Right ventricle myocardium superior (tissue), 1 donor: ENCODE measurements around the gene CASP8AP2. TPM values are rescaled to one million over a fixed set of nuclear protein-coding genes. Genes with fewer than 3 reads are reported as not detected.
"Not testable (repeated sequence)": the region's sequence is repeated elsewhere in the genome, so short reads cannot be mapped to it uniquely, and the experiment has no call there.

ENCODE experiments used
- ATAC-seq: fragments of 200-7000 bp; cut with Tn5 transposase; one replicate; pipeline ENCODE4 v1.9.1; 2020; ENCODE audit warnings: mild to moderate bottlenecking; ENCODE audit not compliant: poor library complexity
- DNase-seq: peaks from one replicate; pipeline ENCODE4 v3.0.0-alpha.2; 2020
- intact Hi-C: fragments of 100-400 bp; cut with DNase I; formaldehyde crosslinking; loops from one replicate; pipeline ENCODE4 v1.11.2; 2022
- total RNA-seq: library from RNA; stranded (reverse); fragmentation: NEBNext Ultra II Directional; extraction: Animal tissue kit (Norgen Biotek cat#: 25700); gene quantifications from one replicate; pipeline ENCODE4 v1.2.1, GENCODE V29; 2021
- donor health status: DM: no; HTN: yes; CAD: no; lungs with severe emphysema.

CASP8AP2 gene
- total RNA-seq, 1 donor from 2014 or later = 13.8 TPM

DNA sequence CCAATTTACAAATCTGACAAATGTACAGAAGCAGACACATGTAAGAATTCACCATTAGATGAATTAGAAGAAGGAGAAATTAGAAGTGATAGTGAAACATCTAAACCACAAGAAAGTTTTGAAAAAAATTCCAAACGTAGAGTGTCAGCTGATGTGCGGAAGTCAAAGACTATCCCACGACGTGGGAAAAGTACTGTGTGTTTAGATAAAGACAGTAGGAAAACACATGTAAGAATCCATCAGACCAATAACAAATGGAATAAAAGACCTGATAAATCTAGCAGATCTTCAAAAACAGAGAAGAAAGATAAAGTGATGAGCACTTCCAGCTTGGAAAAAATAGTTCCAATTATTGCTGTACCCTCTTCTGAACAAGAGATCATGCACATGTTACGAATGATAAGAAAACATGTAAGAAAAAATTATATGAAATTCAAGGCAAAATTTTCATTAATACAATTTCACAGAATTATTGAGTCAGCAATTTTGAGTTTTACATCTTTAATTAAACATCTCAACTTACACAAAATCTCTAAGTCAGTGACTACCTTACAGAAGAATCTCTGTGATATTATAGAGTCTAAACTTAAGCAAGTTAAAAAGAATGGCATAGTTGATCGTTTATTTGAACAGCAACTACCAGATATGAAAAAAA is 36.5 kb downstream of the CASP8AP2 start:
- intact Hi-C loops = no loop called here
- ATAC-seq = no peak
- no peak for DNase-seq

DNA sequence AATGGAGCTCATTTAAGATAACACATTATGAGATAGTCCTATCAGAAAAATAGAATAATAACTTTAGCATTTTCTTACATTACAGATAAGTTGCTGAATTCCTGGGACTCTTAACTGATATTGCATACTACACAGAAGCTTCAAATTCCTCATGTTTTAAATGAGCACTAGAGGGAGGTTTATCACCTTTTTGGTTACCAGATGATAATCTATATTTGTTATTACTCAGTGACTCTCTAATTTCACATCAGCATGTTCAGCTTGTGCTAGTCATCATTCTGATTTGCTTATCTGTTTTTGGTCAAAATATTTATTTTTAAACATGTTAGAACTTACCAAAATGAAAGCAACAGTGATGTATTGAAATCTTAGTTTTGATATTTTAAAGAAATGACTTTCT is 44.0 kb downstream of the CASP8AP2 start:
- intact Hi-C loops = no loop called here
- DNase-seq (no peak), ATAC-seq (no peak)

DNA sequence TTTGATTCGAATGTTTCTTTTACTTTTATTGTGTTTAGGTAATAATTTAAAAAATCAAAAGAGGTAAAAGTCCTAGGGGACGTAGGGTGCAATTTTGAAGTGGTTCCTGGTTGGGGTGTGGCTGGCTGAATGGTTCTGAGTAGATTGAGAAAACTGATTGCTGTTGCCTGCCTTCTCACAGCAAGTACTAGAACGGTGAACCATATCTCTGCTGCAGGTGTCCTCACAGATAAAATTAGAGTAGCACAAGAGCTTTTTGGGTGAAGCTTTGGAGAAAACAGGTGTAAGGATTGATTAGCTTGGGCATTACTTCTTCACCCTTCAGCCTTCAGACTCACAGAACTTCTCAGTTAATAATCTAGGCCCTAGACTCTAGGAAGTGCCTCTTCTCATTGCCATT is 44.8 kb downstream of the CASP8AP2 start:
- intact Hi-C loops = no loop called here
- no peak for ATAC-seq
- DNase-seq = no peak

DNA sequence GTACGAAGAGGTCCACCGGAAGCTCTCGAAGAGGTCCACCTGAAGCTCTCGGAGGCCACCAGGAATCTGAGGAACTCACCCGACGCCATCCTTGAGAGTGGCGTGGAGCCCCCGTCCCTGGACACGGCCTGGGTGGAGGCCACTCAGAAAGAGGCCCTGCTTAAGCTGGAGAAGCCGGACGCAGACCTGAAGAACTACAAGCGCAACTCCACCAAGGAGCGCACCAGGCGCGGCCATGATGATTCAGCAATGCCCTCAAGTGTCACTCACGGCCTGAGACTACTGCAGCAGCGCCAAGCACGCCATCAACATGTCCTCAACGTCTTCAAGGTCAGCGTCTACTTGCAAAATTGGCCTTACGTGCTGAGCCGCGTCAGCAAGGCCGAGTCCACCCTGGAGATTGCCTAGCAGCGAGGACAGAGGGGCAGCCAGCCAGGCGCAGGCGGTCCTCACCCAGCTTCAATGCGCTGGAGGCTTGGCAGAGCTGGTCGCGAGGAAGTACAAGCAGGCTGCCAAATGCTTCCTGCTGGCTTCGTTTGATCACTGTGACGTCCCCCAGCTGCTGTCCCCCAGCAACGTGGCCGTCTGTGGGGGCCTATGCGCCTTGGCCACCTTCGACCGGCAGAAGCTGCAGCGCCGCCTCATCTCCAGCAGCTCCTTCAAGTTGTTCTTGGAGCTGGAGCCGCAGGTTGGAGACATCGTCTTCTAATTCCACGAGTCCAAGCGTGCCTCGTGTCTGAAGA is 56.9 kb downstream of the CASP8AP2 start:
- DNase-seq = no peak
- no peak for ATAC-seq
- intact Hi-C loops = no loop called here

DNA sequence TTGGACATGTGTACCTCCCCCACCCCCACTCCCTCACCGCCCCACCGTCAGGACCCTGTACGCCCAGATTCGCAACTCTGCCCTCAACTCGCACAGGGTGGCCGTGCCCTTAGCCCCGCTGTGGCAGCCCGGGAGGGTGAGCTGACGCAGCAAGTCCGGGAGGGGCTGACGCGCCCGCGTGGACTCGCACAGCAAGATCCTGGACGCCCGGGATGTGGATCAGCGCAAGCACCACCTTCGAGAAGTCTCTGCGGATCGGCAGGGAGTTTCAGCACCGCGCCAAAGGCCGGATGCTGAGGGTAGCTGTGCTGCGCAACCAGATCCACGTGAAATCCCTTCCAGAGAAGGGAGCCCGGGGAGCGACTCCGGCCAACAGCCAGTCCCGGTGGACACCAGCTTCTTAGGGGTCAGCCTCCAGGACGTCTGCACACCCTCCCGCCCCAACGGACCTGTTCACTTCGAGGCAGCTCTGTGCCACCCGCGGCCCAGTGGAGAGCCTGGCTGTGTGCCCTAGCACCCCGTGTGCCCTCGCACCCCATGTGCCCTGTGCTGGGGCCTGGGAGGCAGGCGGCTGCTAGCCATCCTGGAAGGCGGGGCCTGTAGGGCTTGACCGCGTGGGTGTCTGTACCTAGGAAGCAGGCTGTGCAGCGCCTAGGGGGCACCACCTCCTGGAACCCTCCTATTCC is 57.9 kb downstream of the CASP8AP2 start:
- intact Hi-C loops = no loop called here
- DNase-seq (no peak), ATAC-seq (no peak)

DNA sequence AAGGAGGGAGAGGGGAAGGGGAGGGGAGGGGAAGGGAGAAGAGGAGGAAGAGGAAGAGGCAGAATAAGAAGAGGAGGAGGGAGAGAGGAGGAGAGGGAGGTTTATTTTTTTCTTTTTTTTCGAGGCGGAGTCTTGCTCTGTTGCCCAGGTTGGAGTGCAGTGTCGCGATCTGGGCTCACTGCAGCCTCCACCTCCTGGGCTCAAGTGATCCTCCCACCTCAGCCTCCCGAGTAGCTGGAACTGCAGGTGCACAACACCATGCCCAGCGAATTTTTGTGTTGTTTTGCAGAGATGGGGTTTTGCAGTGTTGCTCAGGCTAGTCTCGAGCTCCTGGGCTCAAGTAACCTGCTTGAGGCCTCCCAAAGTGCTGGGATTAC is 58.4 kb downstream of the CASP8AP2 start:
- DNase-seq (no peak), ATAC-seq (no peak)
- intact Hi-C loops = no loop called here

DNA sequence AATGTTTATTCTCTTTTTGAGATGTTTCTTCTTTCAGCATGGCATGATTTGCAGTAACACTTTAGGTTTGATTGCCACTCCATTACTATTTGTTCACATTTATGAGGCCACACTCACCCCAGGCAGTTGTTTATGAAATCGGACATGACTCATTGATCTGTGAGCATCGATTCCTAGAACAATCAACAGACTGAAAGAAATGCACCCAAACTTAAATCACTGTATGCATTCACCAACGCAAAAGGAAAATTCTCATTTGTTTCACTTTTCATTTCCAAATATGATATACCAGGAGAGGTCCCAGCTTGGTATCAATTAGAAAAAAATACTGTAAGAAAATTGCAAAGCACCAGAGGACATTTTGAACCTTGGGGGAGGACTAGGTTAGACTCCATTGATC is 59.2 kb downstream of the CASP8AP2 start:
- ATAC-seq (no peak), DNase-seq (no peak)
- intact Hi-C loops = no loop called here

DNA sequence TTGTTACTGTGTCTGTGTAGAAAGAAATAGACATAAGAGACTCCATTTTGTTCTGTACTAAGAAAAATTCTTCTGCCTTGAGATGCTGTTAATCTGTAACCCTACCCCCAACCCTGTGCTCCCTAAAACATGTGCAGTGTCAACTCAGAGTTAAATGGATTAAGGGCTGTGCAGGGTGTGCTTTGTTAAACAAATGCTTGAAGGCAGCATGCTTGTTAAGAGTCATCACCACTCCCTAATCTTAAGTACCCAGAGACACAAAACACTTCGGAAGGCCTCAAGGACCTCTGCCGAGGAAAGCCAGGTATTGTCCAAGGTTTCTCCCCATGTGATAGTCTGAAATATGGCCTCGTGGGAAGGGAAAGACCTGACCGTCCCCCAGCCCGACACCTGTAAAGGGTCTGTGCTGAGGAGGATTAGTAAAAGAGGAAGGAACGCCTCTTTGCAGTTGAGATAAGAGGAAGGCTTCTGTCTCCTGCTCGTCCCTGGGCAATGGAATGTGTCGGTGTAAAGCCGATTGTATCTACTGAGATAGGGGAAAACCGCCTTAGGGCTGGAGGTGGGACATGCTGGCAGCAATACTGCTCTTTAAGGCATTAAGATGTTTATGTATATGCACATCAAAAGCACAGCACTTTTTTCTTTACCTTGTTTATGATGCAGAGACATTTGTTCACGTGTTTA is 61.3 kb downstream of the CASP8AP2 start:
- DNase-seq, ATAC-seq, intact Hi-C loops: not testable (repeated sequence)

DNA sequence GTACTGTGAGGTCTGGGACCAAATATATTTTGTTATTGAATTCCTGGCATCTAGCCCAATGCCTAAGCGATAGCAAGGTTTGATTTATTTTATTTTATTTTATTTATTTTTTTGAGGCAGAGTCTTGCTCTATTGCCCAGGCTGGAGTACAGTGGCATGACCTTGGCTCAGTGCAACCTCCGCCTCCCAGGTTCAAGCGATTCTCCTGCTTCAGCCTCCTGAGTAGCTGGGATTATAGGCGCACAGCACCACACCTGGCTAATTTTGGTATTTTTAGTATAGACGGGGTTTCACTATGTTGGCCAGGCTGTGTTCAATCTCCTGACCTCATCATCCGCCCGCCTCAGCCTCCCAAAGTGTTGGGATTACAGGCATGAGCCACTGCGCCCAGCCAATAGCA is 62.9 kb downstream of the CASP8AP2 start:
- intact Hi-C loops, DNase-seq, ATAC-seq: not testable (repeated sequence)

DNA sequence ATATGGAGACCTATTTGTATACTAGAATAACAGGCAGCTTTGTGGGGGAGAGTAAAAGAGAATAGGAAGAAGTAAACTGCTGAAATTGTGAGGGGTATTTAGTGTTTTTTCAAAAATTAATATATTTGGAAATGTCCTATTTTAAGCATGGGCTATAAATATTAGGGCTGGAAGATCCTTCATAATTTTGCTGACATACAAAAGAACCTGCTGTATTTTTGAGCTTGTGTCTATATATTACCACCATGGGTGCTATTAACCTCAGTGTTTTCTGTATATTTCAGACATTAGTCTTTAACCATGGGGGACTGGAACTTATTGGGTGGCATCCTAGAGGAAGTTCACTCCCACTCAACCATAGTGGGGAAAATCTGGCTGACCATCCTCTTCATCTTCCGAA is 64.5 kb downstream of the CASP8AP2 start, which contains the start of gene GJA10:
Gene GJA10, plus strand, starts transcription at position 301 of the 400 bp plus-strand sequence. Its CDS starts 0 bp downstream, at position 301.
- ATAC-seq (no peak), DNase-seq (no peak)
- intact Hi-C loops = no loop called here

DNA sequence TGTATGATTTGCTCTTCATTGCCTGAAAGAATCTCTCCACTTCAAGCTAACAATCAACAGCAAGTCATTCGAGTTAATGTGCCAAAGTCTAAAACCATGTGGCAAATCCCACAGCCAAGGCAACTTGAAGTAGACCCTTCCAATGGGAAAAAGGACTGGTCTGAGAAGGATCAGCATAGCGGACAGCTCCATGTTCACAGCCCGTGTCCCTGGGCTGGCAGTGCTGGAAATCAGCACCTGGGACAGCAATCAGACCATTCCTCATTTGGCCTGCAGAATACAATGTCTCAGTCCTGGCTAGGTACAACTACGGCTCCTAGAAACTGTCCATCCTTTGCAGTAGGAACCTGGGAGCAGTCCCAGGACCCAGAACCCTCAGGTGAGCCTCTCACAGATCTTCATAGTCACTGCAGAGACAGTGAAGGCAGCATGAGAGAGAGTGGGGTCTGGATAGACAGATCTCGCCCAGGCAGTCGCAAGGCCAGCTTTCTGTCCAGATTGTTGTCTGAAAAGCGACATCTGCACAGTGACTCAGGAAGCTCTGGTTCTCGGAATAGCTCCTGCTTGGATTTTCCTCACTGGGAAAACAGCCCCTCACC is 65.7 kb downstream of the CASP8AP2 start:
- intact Hi-C loops = no loop called here
- DNase-seq = no peak
- peak; percentile 64 for ATAC-seq

DNA sequence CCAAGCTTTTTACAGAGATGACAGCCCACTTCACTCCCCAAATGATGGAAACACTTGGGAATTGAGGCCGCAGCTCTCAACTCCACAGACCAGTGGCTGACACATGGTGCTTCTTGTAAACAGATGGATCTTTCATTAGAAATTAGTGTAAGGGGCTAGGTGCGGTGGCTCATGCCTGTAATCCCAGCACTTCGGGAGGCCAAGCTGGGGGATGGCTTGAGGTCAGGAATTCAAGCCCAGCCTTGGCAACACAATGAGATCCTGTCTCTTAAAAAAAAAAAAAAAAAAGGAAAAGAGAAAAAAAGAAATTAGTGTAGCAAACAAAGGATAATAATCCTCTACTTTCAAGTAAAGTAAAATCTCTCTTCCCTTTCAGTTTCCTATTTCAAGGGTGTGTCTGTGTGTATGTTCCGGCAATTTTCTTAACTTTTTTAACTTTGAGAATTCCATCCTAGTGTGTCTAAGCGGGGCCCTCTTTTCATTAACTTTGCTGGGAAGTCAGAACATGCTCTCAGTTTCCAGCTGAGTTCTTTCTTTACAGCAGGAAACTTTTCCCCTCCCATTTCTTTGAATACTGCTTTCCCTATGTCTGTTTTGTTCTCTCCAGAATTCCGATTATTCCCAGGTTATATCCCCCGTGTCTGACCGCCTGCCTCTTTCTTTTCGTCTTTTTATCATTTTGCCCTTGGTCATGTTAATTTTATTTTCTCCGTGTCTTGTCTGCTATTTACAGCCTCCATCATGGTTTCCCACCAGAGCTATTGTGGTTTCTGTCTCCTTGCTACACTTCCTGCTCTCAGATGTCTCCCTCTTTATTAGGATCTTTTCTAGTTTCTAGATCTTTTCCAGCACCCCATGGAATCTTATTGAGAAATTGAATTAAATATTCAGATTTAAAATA is 80.6 kb downstream of the CASP8AP2 start:
- ATAC-seq, intact Hi-C loops, DNase-seq: not testable (repeated sequence)

DNA sequence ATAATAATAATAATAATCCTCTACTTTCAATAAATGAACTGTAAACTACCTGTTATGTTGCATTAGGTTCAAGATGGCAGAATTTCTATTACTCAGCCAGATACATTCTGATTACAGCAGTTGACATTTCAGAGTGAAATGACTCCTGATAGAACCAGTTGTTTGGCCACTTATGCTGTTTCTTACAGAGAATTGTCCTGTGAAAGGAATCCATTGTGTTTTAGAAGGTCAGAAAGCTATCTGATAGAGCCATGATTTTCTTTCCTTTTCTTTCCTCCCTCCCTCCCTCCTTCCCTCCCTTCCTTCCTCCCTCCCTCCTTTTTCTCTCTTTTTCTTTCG is 81.2 kb downstream of the CASP8AP2 start:
- intact Hi-C loops = no loop called here
- DNase-seq (no peak), ATAC-seq (no peak)

DNA sequence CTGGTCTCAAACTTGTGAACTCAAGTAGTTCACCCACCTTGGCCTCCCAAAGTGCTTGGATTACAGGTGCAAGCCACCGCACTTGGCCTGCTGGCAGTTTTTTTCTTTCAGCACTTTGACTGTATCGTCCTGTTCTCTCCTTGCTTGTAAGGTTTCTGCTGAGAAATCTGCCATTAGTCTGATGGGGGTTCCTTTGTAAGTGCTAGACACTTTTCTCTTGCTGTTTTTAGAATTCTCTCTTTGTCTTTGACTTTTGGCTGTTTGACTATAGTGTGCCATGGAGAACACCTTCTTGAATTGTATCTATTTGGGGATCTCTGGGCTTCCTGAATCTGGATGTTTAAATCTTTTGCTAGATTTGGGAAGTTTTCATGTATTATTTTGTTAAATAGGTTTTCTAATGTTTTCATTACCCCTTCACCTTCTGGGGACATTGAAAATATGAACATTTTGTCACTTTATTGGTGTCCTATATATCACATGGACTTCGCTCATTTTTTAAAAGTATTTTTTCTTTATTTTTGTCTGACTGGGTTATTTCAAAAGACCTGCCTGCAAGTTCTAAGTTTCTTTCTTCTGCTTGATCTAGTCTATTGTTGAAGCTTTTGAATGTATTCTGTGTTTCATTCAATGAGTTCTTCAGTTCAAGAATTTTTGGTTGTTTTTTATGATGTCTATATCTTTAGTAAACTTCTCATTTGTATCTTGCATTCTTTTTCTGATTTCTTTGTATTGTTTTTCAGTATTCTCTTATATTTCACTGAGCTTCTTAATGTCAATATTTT is 86.6 kb downstream of the CASP8AP2 start:
- intact Hi-C loops = no loop called here
- DNase-seq = no peak
- ATAC-seq = no peak

DNA sequence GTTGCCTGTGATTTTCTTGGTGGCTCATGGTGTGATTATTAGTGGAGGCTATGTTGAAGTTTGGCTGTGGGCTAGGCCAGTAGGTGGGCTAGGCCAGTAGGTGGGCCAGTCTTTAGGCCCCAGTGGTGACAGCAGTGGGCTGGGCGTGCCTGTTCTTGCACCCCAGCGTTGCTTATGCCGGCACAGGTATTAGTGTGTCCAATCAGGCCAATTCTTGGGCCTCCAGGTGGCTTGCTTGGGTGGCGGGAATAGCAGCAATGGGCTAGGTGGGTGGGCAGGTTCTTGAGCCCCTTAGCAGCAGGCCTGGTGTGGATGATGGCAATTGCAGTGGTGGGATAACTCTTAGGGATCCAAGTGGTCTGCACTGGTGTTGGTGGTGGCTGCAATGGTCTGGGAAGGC is 87.5 kb downstream of the CASP8AP2 start:
- no peak for ATAC-seq
- no peak for DNase-seq
- intact Hi-C loops = no loop called here

DNA sequence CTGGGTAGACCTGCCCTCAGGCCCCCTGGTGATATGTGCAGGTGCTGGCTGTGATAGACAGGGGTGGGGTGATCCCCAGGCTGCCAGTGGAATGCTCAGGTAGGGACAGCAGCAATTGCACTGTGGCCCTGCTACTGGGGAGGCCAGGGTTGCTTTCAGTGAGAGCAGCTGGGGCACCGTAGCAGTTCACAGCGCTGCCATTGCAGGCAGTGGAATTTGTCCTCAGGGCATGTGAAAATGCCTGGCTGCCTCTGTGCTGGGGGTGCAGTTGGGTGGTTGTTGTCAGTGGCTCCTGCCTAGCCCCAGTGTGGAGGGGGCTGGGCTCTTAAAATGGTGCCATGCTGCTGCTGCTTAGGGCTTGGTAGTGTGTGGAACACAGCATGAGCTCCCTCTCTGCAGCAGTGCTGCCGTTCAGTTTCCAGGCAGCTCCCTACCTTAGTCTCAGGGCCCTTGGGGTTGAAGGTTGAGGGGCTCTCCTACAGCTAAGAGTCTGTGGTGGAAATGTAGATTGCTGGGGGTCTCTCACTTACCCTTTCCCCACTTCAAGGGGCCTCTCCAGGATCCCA is 88.2 kb downstream of the CASP8AP2 start:
- DNase-seq = no peak
- no peak for ATAC-seq
- intact Hi-C loops = no loop called here
